H9 (cell line): ENCODE data around the gene LITAF. TPM values are rescaled to one million over a fixed set of nuclear protein-coding genes. Genes with fewer than 3 reads are reported as not detected.

Experiments used
- DNase-seq: peaks from one replicate; pipeline ENCODE4 v3.0.0-alpha.2; 2017
- H2AFZ ChIP-seq: one replicate; pipeline ENCODE4 v1.6.1; 2013; ENCODE audit warnings: mild to moderate bottlenecking, low read length, control low read depth, moderate library complexity
- H2AK5ac ChIP-seq: 2 replicates; pipeline ENCODE4 v1.6.1; 2013; ENCODE audit warnings: low read length, control low read depth, mixed read lengths; ENCODE audit not compliant: insufficient read length
- H2BK120ac ChIP-seq: one replicate; pipeline ENCODE4 v1.6.1; 2013; ENCODE audit warnings: low read depth, mild to moderate bottlenecking, low read length, control low read depth, inconsistent platforms; ENCODE audit not compliant: poor library complexity, severe bottlenecking
- H2BK12ac ChIP-seq: 2 replicates; pipeline ENCODE4 v1.6.1; 2013; ENCODE audit warnings: low read length, control low read depth, mixed read lengths, low read depth; ENCODE audit not compliant: insufficient read length
- H2BK15ac ChIP-seq: 2 replicates; pipeline ENCODE4 v1.6.1; 2013; ENCODE audit warnings: low read depth, low read length, control low read depth
- H2BK20ac ChIP-seq: one replicate; pipeline ENCODE4 v1.6.1; 2013; ENCODE audit warnings: low read depth, mild to moderate bottlenecking, low read length, control low read depth, inconsistent platforms; ENCODE audit not compliant: poor library complexity, severe bottlenecking
- H2BK5ac ChIP-seq: 2 replicates; pipeline ENCODE4 v1.6.1; 2013; ENCODE audit warnings: low read length, control low read depth, mixed read lengths; ENCODE audit not compliant: insufficient read length
- H3K14ac ChIP-seq: 2 replicates; pipeline ENCODE4 v1.6.1; 2013; ENCODE audit warnings: low read length, control low read depth; ENCODE audit not compliant: insufficient read depth
- H3K18ac ChIP-seq: 2 replicates; pipeline ENCODE4 v1.6.1; 2013; ENCODE audit warnings: low read depth, mild to moderate bottlenecking, mixed read lengths, low read length, control low read depth; ENCODE audit not compliant: insufficient read length
- H3K23ac ChIP-seq: 2 replicates; pipeline ENCODE4 v1.6.1; 2013; ENCODE audit warnings: low read length, control low read depth, mixed read lengths, low read depth; ENCODE audit not compliant: insufficient read length
- H3K23me2 ChIP-seq: 2 replicates; pipeline ENCODE4 v1.6.1; 2013; ENCODE audit warnings: low read depth, mild to moderate bottlenecking, mixed read lengths, low read length, control low read depth; ENCODE audit not compliant: insufficient read length, poor library complexity, severe bottlenecking
- H3K27ac ChIP-seq: 2 replicates; pipeline ENCODE4 v1.5.1; 2013; ENCODE audit warnings: low read length, control low read depth, mixed read lengths, low read depth; ENCODE audit not compliant: insufficient read length
- H3K27me3 ChIP-seq: 2 replicates; pipeline ENCODE4 v1.6.1; 2013; ENCODE audit warnings: low read length, control low read depth, inconsistent platforms; ENCODE audit not compliant: insufficient read depth
- H3K4ac ChIP-seq: 2 replicates; pipeline ENCODE4 v1.6.1; 2013; ENCODE audit warnings: low read depth, mild to moderate bottlenecking, control low read depth, inconsistent platforms, low read length, moderate library complexity
- H3K4me1 ChIP-seq: 2 replicates; pipeline ENCODE4 v1.6.1; 2013; ENCODE audit warnings: low read length, control low read depth, inconsistent platforms; ENCODE audit not compliant: insufficient read depth
- H3K4me2 ChIP-seq: 2 replicates; pipeline ENCODE4 v1.6.1; 2013; ENCODE audit warnings: low read length, control low read depth, mixed read lengths; ENCODE audit not compliant: insufficient read length, insufficient read depth
- H3K56ac ChIP-seq: 2 replicates; pipeline ENCODE4 v1.6.1; 2013; ENCODE audit warnings: low read depth, mild to moderate bottlenecking, mixed read lengths, low read length, control low read depth; ENCODE audit not compliant: insufficient read length
- H3K79me1 ChIP-seq: 2 replicates; pipeline ENCODE4 v1.6.1; 2013; ENCODE audit warnings: low read depth, mild to moderate bottlenecking, moderate library complexity, low read length, control low read depth, inconsistent platforms; ENCODE audit not compliant: insufficient read depth, poor library complexity, severe bottlenecking
- H3K79me2 ChIP-seq: 2 replicates; pipeline ENCODE4 v1.6.1; 2013; ENCODE audit warnings: low read length, control low read depth, inconsistent platforms; ENCODE audit not compliant: insufficient read depth
- H3K9ac ChIP-seq: 2 replicates; pipeline ENCODE4 v1.6.1; 2013; ENCODE audit warnings: low read length, control low read depth, mixed read lengths; ENCODE audit not compliant: insufficient read length; ENCODE audit errors: extremely low read depth
- H3K9me3 ChIP-seq: one replicate; pipeline ENCODE4 v1.6.1; 2013; ENCODE audit warnings: low read depth, low read length, inconsistent platforms; ENCODE audit not compliant: control insufficient read depth
- H3T11ph ChIP-seq: one replicate; pipeline ENCODE4 v1.6.1; 2013; ENCODE audit warnings: mild to moderate bottlenecking, low read length, control low read depth, inconsistent platforms
- H4K20me1 ChIP-seq: one replicate; pipeline ENCODE4 v1.6.1; 2013; ENCODE audit not compliant: control insufficient read depth, insufficient read length, insufficient read depth
- H4K5ac ChIP-seq: 2 replicates; pipeline ENCODE4 v1.6.1; 2013; ENCODE audit warnings: low read depth, mild to moderate bottlenecking, mixed read lengths, low read length, control low read depth; ENCODE audit not compliant: insufficient read length
- H4K8ac ChIP-seq: replicated peaks from 2 replicates; pipeline ENCODE4 v1.6.1; 2013; ENCODE audit warnings: low read length, control low read depth, mixed read lengths, low read depth; ENCODE audit not compliant: insufficient read length
- H4K91ac ChIP-seq: 2 replicates; pipeline ENCODE4 v1.6.1; 2013; ENCODE audit warnings: low read depth, mild to moderate bottlenecking, moderate library complexity, mixed read lengths, low read length, control low read depth; ENCODE audit not compliant: insufficient read length
- H3K27ac Mint-ChIP-seq, 3 experiments: 2 replicates in 2 of 3; 3 replicates in 1 of 3; pipeline ENCODE4 v1.8.0; 2020 to 2021; ENCODE audit warnings: mixed read lengths in 3 of 3, mild to moderate bottlenecking in 1 of 3, moderate library complexity in 1 of 3
- H3K27me3 Mint-ChIP-seq: 2 replicates; pipeline ENCODE4 v1.8.0; 2021; ENCODE audit warnings: low read depth, mild to moderate bottlenecking, moderate library complexity, mixed read lengths
- H3K36me3 Mint-ChIP-seq, 3 experiments: 2 replicates in 2 of 3; 3 replicates in 1 of 3; pipeline ENCODE4 v1.8.0; 2020 to 2021; ENCODE audit warnings: low read depth in 3 of 3, mixed read lengths in 3 of 3; ENCODE audit not compliant: insufficient read depth in 1 of 3
- H3K4me1 Mint-ChIP-seq, 2 experiments: 2 replicates each; pipeline ENCODE4 v1.8.0; 2020; ENCODE audit warnings: mixed read lengths in 2 of 2
- H3K4me3 Mint-ChIP-seq, 2 experiments: 2 replicates in 1 of 2; 3 replicates in 1 of 2; pipeline ENCODE4 v1.8.0; 2020 to 2021; ENCODE audit warnings: mild to moderate bottlenecking in 2 of 2, mixed read lengths in 2 of 2, moderate library complexity in 1 of 2
- H3K9me3 Mint-ChIP-seq, 2 experiments: 2 replicates in 1 of 2; 3 replicates in 1 of 2; pipeline ENCODE4 v1.8.0; 2020; ENCODE audit warnings: mild to moderate bottlenecking in 2 of 2, mixed read lengths in 2 of 2, moderate library complexity in 1 of 2
- WGBS: extraction: QIAGEN DNeasy Blood & Tissue Kit; methylation state at CpG from one replicate; pipeline ENCODE4 v1.1.7; 2013; ENCODE audit warnings: missing lambda C conversion rate, low lambda C conversion rate, mixed read lengths; ENCODE audit not compliant: insufficient read length; ENCODE audit errors: extremely low coverage; 5-methylcytosine and 5-hydroxymethylcytosine counted together
- total RNA-seq: library from RNA; stranded (reverse); gene quantifications from 2 replicates; pipeline ENCODE4 v1.2.1, GENCODE V29; 2021
- TF ChIP-seq, protein P1 (sequence below): fragments of 200-600 bp; sonication (generic); conservative IDR thresholded peaks from 3 replicates; pipeline ENCODE4 v1.8.0; 2021; ENCODE audit warnings: antibody characterized with exemption, mild to moderate bottlenecking

Gene LITAF
- total RNA-seq, 1 experiment from 2014 or later, result 249 TPM

DNA sequence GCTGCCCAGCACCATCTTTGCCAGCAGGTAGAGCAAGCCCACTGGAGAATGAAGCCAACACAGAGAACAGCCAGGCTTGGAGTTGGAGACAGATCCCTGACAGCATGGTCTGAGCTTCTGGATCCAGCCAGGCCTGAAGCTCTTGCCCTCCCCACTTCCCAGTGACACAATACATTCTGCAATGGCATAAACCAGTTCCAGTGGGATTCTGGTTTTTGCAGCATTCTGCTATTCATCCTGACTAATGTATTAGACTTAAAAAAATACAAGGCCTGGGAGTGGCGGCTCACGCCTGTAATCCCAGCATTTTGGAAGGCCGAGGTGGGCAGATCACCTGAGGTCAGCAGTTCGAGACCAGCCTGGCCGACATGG is 40.6 kb upstream of the LITAF start:
- Histone ChIP-seq H3K79me1 (no peaks in the 10 kb centered on the region), H3K56ac (no peak overlapping the region), H4K8ac (no peak overlapping the region), H2BK5ac (no peak overlapping the region), H3K27me3 (no peaks in the 10 kb centered on the region), H3K9ac (no peak overlapping the region), H2AFZ (no peak overlapping the region), H4K91ac (no peak overlapping the region), H3K4me2 (no peak overlapping the region), H3K9me3 (no peaks in the 10 kb centered on the region), H2AK5ac (no peak overlapping the region), H3K79me2 (no peaks in the 10 kb centered on the region), H3K23me2 (no peaks in the 10 kb centered on the region), H3K23ac (no peak overlapping the region), H3T11ph (no peak overlapping the region), H4K20me1 (no peaks in the 10 kb centered on the region), H4K5ac (no peak overlapping the region), H2BK15ac (no peak overlapping the region), H3K18ac (no peak overlapping the region), H3K27ac (no peak overlapping the region), H3K4ac (no peak overlapping the region), H3K14ac (no peak overlapping the region), H2BK120ac (no peak overlapping the region), H3K4me1 (no peaks in the 10 kb centered on the region), H2BK12ac (no peak overlapping the region), H2BK20ac (no peak overlapping the region)
- Mint-ChIP-seq H3K27me3 (0 out of 2 replicates have a peak, but pooled peaks cover 1% of the 10 kb centered on the region), H3K27ac (peak overlapping the region in 1 of 3 experiments; percentile 85; a peak in 1 of 7 replicates), H3K36me3 (0 out of 7 replicates have a peak, but pooled peaks cover 0 to 4% (median 0%) of the 10 kb centered on the region in 3 experiments), H3K4me1 (peaks cover 15 to 18% of the 10 kb centered on the region in 2 experiments), H3K9me3 (no peaks in the 10 kb centered on the region), H3K4me3 (no peak overlapping the region)
- TF ChIP-seq, protein P1, sequence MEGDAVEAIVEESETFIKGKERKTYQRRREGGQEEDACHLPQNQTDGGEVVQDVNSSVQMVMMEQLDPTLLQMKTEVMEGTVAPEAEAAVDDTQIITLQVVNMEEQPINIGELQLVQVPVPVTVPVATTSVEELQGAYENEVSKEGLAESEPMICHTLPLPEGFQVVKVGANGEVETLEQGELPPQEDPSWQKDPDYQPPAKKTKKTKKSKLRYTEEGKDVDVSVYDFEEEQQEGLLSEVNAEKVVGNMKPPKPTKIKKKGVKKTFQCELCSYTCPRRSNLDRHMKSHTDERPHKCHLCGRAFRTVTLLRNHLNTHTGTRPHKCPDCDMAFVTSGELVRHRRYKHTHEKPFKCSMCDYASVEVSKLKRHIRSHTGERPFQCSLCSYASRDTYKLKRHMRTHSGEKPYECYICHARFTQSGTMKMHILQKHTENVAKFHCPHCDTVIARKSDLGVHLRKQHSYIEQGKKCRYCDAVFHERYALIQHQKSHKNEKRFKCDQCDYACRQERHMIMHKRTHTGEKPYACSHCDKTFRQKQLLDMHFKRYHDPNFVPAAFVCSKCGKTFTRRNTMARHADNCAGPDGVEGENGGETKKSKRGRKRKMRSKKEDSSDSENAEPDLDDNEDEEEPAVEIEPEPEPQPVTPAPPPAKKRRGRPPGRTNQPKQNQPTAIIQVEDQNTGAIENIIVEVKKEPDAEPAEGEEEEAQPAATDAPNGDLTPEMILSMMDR, result no peak
- DNase-seq, result no peak
- WGBS, result no CpG with 5 or more reads among the region's 5 CpGs
